ENCODE data around the gene COMP. TPM values are rescaled to one million over a fixed set of nuclear protein-coding genes. Genes with fewer than 3 reads are reported as not detected.
A peak's percentile ranks its signal among the peaks of the same experiment; 100 is the strongest.

The COMP gene
- total RNA-seq, 2 donors from 2014 or later, result 0.09 to 2.0 TPM

DNA sequence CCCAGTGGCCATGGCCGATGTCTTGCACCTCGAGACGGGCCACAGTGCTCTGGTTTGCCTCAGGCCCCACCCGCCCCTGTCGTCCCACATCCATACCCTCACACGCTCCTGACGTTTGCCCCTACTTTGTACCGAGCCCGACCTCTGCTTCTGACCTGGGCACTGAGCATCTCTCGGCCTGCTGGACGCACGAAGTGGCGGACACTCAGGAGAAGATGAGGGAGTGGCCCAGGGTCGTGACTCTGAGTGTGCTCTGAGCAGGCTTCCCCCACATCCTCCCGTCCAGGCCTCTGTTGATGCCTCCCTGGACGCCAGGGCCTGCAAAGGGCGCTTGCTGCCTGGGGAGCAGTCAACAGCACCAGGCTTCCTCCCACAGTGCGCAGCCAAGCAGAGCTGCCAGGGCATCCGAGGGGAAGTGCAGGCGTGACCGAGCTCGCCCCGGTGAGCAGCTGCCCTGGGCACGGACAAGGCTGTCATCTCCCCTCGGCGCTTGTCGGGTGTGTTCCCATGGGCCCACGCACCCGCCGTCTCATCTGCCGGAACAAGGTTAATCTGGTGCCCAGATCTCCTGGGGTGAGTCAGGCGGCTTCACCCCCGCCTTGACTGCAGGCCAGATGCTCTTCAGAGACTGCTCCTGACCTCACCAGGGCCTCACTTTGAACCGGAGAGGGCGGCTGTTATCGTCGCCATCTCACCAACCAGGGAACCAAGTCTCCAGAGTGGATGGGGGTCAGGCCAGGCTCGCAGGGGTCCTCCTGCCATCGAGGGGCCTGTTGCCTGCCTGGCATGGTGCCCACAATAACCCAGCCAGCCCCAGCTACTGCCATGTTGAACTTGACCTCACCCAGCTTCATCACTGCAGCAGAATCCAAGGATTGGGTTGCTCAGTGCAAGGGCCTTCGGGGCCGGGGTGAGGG, 27.2 kb downstream of the COMP start:
- intact Hi-C loops (cut with DNase I), result no loop called here
- H3K27me3 ChIP-seq (replicated peaks; ENCODE audit: insufficient read depth), result no peaks in the 10 kb centered on the region
- H3K4me3 ChIP-seq, result no peak overlapping the region
- peaks cover 16% of the 10 kb centered on the region for H3K4me1 ChIP-seq (replicated peaks)
- no peaks in the 10 kb centered on the region for H3K9me3 ChIP-seq
- WGBS, result 60% methylated on average over 40 of the region's 41 CpGs
- TF ChIP-seq POLR2AphosphoS5 (IDR thresholded peaks at IDR 0.05), result peak; percentile 66
- no peak for TF ChIP-seq POLR2A (IDR thresholded peaks at IDR 0.05)
- H3K36me3 ChIP-seq, result no peaks in the 10 kb centered on the region
- H3K27ac ChIP-seq, result peak overlapping the region; percentile 16 to 26
- DNase-seq (ENCODE audit: low spot score), result peak; percentile 66

DNA sequence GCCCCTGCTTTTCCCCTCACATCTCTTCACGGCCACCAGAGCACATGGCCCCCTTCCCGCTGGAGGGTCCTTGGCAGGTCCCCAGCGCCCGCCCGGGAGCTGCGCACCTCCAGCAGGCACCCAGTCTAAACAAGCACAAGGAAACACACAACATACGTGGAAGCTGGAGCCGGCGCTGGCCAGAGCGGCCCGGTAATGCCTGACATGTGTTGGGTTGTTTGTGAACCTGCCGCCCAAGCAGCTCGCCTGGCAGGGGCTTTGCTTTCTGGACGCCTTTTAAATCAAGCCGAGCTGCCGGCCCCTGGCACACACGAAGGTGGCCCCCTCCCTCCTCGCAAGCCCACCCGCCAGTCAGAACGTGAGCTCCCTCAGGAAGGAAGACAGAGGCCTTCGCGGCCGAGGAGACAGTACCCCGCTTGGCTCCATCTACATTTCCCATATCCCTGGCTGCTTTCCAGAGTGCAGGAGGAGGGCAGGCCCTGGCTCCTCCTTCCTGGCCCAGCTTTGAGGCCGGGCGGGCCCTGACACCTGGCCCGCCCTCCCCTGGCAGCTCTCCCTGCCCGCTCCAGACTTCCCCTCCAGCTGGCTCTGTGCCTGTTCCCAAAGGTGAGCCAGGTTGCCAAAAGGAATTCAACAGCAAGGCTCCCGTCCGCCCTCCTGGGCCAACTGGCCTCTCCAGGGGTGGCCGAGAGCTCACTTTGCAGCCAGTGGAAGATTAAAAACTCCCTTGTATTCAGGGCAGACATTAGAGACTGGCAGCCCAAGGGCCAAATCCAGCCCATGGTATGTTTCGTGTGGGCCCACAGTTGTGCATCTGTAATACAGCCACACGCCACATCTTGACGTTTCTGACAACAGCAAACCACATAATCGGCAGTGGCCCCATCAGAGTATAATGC, 28.7 kb downstream of the COMP start:
- intact Hi-C loops (cut with DNase I), result no loop called here

DNA sequence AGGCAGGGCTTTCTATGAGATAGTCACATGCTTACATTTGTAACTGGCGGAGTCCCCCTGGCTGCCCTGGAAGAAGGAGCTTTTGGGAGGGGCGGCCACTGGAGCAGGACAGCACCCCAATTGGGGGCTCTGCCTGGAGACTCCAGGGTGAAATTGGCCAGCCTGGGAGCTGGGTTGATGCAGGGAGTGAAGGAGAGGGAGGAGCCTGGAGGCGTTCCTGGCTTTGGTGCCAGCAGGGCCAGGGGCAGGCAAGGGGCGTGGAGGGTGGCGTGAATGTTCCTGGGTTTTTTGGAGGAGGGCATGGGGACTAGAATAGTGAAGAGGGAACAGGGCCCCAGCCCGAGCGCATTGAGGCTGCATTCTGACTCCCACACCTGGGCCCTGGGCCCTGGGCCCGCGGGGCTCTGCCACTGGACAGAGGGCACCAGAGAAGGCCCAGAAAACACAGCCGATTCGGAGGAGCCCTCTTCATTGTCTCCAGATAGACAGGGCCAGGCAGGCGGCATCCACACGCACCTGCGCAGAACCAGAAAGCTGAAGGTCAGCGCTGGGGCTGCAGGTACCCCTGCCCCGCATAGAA, 29.5 kb downstream of the COMP start:
- intact Hi-C loops (cut with DNase I), result no loop called here
- H3K4me3 ChIP-seq, result no peak overlapping the region
- H3K4me1 ChIP-seq (replicated peaks), result peaks cover 16% of the 10 kb centered on the region
- WGBS, result 56% methylated on average over 16 of the region's 16 CpGs
- H3K9me3 ChIP-seq, result no peaks in the 10 kb centered on the region
- no peaks in the 10 kb centered on the region for H3K27me3 ChIP-seq (replicated peaks; ENCODE audit: insufficient read depth)
- no peak for DNase-seq (ENCODE audit: low spot score)
- TF ChIP-seq POLR2A (IDR thresholded peaks at IDR 0.05), result no peak
- TF ChIP-seq, protein P1, sequence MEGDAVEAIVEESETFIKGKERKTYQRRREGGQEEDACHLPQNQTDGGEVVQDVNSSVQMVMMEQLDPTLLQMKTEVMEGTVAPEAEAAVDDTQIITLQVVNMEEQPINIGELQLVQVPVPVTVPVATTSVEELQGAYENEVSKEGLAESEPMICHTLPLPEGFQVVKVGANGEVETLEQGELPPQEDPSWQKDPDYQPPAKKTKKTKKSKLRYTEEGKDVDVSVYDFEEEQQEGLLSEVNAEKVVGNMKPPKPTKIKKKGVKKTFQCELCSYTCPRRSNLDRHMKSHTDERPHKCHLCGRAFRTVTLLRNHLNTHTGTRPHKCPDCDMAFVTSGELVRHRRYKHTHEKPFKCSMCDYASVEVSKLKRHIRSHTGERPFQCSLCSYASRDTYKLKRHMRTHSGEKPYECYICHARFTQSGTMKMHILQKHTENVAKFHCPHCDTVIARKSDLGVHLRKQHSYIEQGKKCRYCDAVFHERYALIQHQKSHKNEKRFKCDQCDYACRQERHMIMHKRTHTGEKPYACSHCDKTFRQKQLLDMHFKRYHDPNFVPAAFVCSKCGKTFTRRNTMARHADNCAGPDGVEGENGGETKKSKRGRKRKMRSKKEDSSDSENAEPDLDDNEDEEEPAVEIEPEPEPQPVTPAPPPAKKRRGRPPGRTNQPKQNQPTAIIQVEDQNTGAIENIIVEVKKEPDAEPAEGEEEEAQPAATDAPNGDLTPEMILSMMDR (IDR thresholded peaks at IDR 0.05), result no peak
- no peak for TF ChIP-seq POLR2AphosphoS5 (IDR thresholded peaks at IDR 0.05)
- peak overlapping the region; percentile 79 to 86 for H3K27ac ChIP-seq
- H3K36me3 ChIP-seq, result no peaks in the 10 kb centered on the region

More for the DNA sequence above, 28.7 kb downstream of the COMP start:
- H3K27ac ChIP-seq, result peak overlapping the region; percentile 79 to 86
- H3K36me3 ChIP-seq, result no peaks in the 10 kb centered on the region
- peak; percentile 93 for DNase-seq (ENCODE audit: low spot score)
- H3K4me3 ChIP-seq, result peak overlapping the region in 1 of 2 donors; percentile 3
- H3K4me1 ChIP-seq (replicated peaks), result peaks cover 16% of the 10 kb centered on the region
- H3K9me3 ChIP-seq, result no peaks in the 10 kb centered on the region
- TF ChIP-seq, protein P1 (IDR thresholded peaks at IDR 0.05), result peak in 1 of 4 experiments; percentile 22
- peak; percentile 72 for TF ChIP-seq POLR2AphosphoS5 (IDR thresholded peaks at IDR 0.05)
- TF ChIP-seq POLR2A (IDR thresholded peaks at IDR 0.05), result no peak
- 14% methylated on average over 35 of the region's 35 CpGs for WGBS
- H3K27me3 ChIP-seq (replicated peaks; ENCODE audit: insufficient read depth), result no peaks in the 10 kb centered on the region

DNA sequence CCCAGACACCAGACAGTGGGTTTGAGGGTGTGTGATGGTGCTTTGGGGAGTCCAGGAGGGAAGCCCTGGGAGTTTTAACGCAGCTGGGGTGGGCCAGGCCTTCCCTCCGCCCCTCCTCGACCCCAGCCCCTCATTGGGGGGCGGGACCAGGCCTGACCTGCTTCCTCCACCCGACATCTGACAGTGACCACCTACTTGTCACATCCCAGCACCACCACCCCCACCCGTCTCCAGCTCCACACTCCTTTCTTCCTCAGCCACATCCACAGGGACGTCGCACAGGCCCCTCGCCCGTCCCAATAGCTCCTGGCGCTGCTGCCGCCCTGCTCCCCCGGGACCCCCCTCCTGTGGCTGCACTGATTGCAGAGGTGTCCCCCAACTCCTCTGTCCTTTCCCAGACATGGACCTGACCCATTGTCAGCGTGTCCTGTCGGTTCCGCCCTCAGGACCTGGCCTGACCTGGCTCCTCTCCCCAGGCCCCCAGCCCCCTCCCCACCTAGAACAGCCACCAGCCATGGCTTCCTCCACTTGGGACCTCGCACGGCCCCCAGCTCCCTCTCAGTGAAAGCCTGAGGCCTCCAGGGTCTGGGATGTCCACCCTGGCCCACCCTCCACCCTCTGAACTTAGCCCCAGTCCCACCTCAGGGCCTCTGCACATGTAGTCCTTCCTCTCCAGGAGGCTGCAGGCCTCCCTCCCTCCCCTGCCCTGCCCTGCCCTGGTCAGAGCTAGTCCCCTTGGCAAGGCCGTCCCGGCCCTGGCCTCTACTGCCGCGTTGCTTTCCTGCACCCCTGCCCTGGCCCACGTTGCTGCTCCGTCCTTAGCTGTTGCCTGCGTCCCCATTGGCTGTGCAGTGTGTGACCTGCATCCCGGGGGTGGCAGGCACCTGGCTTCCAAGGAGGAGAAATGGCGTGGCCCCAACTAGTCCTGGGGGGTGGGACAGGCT, 30.4 kb downstream of the COMP start:
- Histone ChIP-seq H3K27me3 (replicated peaks; ENCODE audit: insufficient read depth) (no peaks in the 10 kb centered on the region), H3K4me3 (no peak overlapping the region), H3K27ac (peak overlapping the region; percentile 79 to 86), H3K4me1 (replicated peaks) (peaks cover 16% of the 10 kb centered on the region), H3K9me3 (no peaks in the 10 kb centered on the region), H3K36me3 (no peaks in the 10 kb centered on the region)
- 73% methylated on average over 27 of the region's 27 CpGs for WGBS
- no peak for DNase-seq (ENCODE audit: low spot score)
- TF ChIP-seq POLR2A (IDR thresholded peaks at IDR 0.05) (no peak), POLR2AphosphoS5 (IDR thresholded peaks at IDR 0.05) (no peak)
- TF ChIP-seq, protein P1 (IDR thresholded peaks at IDR 0.05), result no peak
- intact Hi-C loops (cut with DNase I), result no loop called here
